Measurements from ENCODE around the gene BPIFB4.

BPIFB4 gene

GRCh38 chr20:33067806-33068205 is 11.6 kb upstream of the BPIFB4 start:
- TF ChIP-seq, protein P1, sequence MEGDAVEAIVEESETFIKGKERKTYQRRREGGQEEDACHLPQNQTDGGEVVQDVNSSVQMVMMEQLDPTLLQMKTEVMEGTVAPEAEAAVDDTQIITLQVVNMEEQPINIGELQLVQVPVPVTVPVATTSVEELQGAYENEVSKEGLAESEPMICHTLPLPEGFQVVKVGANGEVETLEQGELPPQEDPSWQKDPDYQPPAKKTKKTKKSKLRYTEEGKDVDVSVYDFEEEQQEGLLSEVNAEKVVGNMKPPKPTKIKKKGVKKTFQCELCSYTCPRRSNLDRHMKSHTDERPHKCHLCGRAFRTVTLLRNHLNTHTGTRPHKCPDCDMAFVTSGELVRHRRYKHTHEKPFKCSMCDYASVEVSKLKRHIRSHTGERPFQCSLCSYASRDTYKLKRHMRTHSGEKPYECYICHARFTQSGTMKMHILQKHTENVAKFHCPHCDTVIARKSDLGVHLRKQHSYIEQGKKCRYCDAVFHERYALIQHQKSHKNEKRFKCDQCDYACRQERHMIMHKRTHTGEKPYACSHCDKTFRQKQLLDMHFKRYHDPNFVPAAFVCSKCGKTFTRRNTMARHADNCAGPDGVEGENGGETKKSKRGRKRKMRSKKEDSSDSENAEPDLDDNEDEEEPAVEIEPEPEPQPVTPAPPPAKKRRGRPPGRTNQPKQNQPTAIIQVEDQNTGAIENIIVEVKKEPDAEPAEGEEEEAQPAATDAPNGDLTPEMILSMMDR (IDR thresholded peaks at IDR 0.05; ENCODE audit: low read depth, low read length, missing control alignments), result no peak
- Histone ChIP-seq H3K27me3 (replicated peaks) (no peaks in the 10 kb centered on the region), H3K4me3 (ENCODE audit: low read depth, low read length) (no peak overlapping the region), H3K36me3 (replicated peaks) (no peaks in the 10 kb centered on the region), H3K27ac (no peak overlapping the region)
- DNase-seq, result no peak
- in situ Hi-C loops (cut with HindIII; ENCODE audit: low pct_ligation_motif_present, low sequenced_read_pairs), result no loop called here

DNA sequence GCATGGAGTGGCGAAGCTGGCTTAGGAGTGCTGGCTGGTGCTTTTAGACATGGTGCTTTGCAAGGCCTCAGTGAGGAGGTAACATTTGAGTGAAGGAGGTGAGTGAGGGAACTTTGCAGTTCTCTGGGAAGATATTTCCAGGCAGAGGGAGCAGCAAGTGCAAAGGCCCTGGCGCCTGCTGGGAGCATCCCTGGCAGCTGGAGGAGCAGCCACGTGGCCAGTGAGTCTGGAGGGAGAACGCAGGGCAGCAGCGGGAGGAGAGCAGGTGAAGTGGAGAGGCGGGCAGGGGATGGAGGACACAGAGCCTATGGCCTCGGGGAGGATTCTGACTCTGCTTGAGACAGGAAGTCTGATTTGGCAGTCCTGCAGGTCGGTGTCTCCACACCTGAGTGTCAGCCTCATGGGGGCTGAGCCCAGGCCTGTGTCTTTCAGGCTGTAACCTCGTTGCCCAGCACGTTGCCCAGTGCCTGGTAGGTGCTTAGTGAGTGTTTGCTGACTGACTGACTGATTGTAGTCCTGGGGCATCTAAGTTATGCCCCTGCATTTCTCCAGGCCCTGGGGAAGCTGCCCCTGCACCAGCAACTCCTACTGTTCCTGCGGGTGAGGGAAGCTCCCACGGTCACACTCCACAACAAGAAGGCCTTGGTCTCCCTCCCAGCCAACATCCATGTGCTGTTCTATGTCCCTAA is 11.0 kb upstream of the BPIFB4 start:
- in situ Hi-C loops (cut with HindIII; ENCODE audit: low pct_ligation_motif_present, low sequenced_read_pairs), result no loop called here
- no peak for DNase-seq
- TF ChIP-seq, protein P1 (IDR thresholded peaks at IDR 0.05; ENCODE audit: low read depth, low read length, missing control alignments), result no peak
- H3K27me3 ChIP-seq (replicated peaks), result no peaks in the 10 kb centered on the region
- no peak overlapping the region for H3K27ac ChIP-seq
- H3K4me3 ChIP-seq (ENCODE audit: low read depth, low read length), result no peak overlapping the region
- no peaks in the 10 kb centered on the region for H3K36me3 ChIP-seq (replicated peaks)

- no peaks in the 10 kb centered on the region for H3K36me3 ChIP-seq (replicated peaks)
- no peak overlapping the region for H3K27ac ChIP-seq
- TF ChIP-seq, protein P1 (IDR thresholded peaks at IDR 0.05; ENCODE audit: low read depth, low read length, missing control alignments), result no peak
- in situ Hi-C loops (cut with HindIII; ENCODE audit: low pct_ligation_motif_present, low sequenced_read_pairs), result no loop called here
- no peaks in the 10 kb centered on the region for H3K27me3 ChIP-seq (replicated peaks)
- no peak for DNase-seq
- no peak overlapping the region for H3K4me3 ChIP-seq (ENCODE audit: low read depth, low read length)
These were observed 9.8 kb upstream of the BPIFB4 start for GRCh38 chr20:33069673-33070072.

DNA sequence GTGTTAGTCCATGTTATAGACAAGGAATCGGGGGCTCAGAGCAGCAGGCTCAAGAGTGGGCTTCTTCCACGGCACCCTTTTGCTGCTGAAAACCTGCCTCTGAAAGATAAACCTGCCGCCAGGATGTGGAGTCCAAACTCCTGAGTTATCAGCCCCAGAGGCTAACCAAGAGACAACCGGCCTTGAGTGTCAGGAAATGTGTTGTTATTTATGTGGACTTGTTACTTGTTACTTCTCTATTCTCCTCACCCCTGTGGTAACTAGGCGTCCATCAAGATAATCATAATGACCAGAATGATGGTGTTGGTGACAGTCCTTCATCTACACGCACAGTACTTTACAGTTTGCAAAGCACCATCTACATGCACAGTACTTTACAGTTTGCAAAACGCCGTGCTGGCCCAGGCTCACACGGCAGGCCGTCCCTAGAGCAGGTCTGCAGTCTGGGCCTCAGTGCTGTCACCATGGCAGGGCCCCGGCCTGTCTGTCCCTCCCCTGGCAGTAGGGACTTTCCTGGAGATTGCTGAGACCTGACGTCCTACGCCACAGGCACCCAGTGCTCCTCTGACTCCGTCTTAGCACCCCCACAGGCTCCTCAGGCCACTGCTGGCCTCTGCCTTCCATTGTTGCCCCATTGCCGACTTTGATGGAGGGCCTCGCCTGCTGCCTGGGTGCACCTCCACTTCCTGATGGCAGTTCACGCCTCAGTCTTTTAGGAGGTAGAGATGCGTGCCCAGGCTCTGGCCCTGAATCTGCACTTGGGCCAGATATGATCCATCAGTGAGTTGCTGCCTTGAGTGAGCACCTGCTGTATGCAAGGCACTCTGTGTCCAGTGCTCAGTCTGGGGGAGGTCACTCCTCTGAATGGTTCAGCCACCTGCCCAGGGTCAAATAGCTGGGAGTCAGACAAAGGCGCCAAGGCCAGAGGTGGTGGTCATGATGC is 9.1 kb upstream of the BPIFB4 start:
- in situ Hi-C loops (cut with HindIII; ENCODE audit: low pct_ligation_motif_present, low sequenced_read_pairs), result no loop called here
- TF ChIP-seq, protein P1 (IDR thresholded peaks at IDR 0.05; ENCODE audit: low read depth, low read length, missing control alignments), result no peak
- Histone ChIP-seq H3K4me3 (ENCODE audit: low read depth, low read length) (no peak overlapping the region), H3K27me3 (replicated peaks) (no peaks in the 10 kb centered on the region), H3K36me3 (replicated peaks) (no peaks in the 10 kb centered on the region), H3K27ac (no peak overlapping the region)
- DNase-seq, result no peak

- in situ Hi-C loops (cut with HindIII; ENCODE audit: low pct_ligation_motif_present, low sequenced_read_pairs), result no loop called here
- no peak for DNase-seq
- TF ChIP-seq, protein P1 (IDR thresholded peaks at IDR 0.05; ENCODE audit: low read depth, low read length, missing control alignments), result no peak
- H3K27ac ChIP-seq, result no peak overlapping the region
- H3K36me3 ChIP-seq (replicated peaks), result no peaks in the 10 kb centered on the region
- no peaks in the 10 kb centered on the region for H3K27me3 ChIP-seq (replicated peaks)
- H3K4me3 ChIP-seq (ENCODE audit: low read depth, low read length), result no peak overlapping the region
These were observed 8.2 kb upstream of the BPIFB4 start for GRCh38 chr20:33071198-33071597.

Measured in brain microvascular endothelial cell (primary cell).